GM18499 (cell line): ENCODE data around the gene LIN9.

Source experiments
- ATAC-seq: cut with Tn5 transposase; IDR thresholded peaks from one replicate; pipeline ENCODE4 v1.9.1; 2021; ENCODE audit warnings: moderate number of reproducible peaks; ENCODE audit not compliant: insufficient read depth, unreplicated experiment

LIN9 gene

DNA sequence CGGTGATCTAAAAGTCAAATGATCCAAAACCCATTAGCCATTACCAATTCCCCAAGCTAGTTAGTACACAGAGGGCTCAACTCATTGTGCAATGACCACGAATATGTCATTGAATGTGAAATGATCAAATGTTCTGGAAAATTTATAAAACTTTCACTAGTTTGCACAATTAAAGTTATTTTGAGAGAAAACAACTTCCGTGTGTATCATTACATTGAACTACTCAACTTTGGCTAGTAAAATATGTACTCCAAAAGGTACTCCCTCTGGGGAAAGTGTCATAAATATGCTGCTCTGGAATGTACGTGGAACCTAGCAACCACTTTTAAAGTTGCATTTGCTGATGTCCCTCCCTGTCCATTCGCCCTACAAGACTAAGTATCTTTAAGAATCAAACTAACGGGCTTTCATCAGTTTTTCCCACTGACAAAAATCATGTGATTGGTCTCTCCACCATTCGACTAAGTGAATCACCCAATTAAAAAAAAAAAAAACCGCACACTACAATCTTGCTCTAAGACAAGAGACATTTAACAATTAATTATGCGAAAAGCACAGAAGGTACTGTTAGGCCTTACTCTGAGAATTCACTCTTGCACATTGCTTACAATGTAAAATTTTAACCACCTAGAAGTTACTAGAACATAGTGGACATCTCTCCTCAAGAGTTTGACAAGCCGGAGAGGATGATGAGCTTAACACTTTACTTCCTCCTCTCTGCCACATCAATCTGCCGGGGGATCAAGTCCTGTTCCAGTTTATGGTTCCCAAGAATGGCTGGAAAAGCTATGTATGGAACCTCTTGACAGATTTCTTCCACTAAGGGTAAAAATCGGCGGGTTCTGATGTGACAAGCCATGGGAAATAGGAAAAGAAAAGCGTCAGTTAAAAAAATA lies 123.6 kb downstream of the LIN9 start:
- no peak for ATAC-seq

DNA sequence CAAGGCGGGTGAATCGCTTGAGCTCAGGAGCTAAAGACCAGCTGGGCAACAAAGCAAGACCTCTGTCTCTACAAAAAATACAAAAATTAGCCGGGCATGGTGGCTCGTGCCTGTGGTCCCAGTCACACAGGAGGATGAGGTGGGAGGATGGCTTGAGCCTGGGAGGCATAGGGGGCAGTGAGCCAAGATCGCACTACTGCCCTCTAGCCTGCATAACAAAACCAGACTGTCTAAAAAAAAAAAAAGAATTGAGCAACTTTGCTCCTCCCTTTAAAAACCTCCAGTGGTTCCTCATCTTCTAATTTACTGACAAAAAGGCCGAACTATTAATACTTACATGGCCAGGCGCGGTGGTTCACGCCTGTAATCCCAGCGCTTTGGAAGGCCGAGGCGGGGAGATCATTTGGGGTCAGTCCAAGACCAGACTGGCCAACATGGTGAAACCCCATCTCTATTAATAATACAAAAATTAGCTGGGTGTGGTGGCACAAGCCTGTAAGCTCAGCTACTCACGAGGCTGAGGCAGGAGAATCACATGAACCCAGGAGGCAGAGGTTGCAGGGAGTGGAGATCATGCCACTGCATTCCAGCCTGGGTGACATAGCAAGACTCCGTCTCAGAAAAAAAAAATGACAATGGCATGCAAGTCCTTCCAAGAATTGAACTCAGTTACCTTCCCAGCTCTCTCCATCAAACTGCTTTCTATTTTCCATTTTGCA lies 126.8 kb downstream of the LIN9 start:
- no peak for ATAC-seq
